Adrenal gland (tissue), 5 donors: ENCODE results near the gene EML6.

Experiments used
- POLR2A ChIP-seq, 2 donors: fragments of 450-650 bp; IDR thresholded peaks; one replicate each; pipeline ENCODE4 v1.6.1; 2017; ENCODE audit warnings: antibody characterized with exemption in 2 of 2, mild to moderate bottlenecking in 2 of 2, moderate library complexity in 1 of 2
- TF ChIP-seq, protein P1 (sequence below), 6 experiments: fragments of 450-650 bp in 4 of 6; fragments of 200-600 bp in 2 of 6; sonication (generic) in 1 of 6; IDR thresholded peaks; 1 replicate in 5 of 6; 2 replicates in 1 of 6; pipeline versions ENCODE4 v1.5.1 to v1.8.0; 2016 to 2021; ENCODE audit warnings: antibody characterized with exemption in 6 of 6, mild to moderate bottlenecking in 2 of 6, moderate library complexity in 1 of 6
- donor health status: DM: no; HTN: no; CAD: no.

DNA sequence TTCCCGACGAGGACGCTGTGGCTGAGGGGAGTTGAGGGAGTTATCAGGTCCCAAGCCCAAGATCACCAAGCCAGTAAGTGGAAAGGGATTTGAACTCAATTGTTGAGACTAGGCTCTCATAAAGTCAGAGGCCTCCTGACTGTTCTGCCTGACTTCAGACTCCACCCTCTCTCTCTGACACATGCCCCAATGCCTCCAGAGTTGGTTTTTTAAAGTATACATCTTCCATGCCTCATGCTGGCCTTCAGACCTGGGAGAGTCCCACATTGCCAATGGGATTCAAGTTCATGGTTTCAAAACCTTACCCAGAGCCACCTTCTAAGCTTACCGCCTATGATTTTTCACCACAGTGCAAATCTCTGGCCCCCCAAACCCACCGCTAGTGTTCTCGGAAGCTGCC lies 226.0 kb downstream of the EML6 start:
- TF ChIP-seq, protein P1, sequence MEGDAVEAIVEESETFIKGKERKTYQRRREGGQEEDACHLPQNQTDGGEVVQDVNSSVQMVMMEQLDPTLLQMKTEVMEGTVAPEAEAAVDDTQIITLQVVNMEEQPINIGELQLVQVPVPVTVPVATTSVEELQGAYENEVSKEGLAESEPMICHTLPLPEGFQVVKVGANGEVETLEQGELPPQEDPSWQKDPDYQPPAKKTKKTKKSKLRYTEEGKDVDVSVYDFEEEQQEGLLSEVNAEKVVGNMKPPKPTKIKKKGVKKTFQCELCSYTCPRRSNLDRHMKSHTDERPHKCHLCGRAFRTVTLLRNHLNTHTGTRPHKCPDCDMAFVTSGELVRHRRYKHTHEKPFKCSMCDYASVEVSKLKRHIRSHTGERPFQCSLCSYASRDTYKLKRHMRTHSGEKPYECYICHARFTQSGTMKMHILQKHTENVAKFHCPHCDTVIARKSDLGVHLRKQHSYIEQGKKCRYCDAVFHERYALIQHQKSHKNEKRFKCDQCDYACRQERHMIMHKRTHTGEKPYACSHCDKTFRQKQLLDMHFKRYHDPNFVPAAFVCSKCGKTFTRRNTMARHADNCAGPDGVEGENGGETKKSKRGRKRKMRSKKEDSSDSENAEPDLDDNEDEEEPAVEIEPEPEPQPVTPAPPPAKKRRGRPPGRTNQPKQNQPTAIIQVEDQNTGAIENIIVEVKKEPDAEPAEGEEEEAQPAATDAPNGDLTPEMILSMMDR (IDR thresholded peaks at IDR 0.05), result no peak
- TF ChIP-seq POLR2A (IDR thresholded peaks at IDR 0.05), result no peak
